IMR-90 (cell line): Measurements from ENCODE around the gene BST1. TPM values are rescaled to one million over a fixed set of nuclear protein-coding genes. Genes with fewer than 3 reads are reported as not detected.

Experiments
- ATAC-seq: fragments of 200-7000 bp; cut with Tn5 transposase; 2 replicates; pipeline ENCODE4 v1.9.1; 2020; ENCODE audit warnings: low read depth, mild to moderate bottlenecking, moderate library complexity
- BruUV-seq: library from RNA; stranded (reverse); fragments of 400-500 nt; replicated peaks from 2 replicates; lab custom pipeline; 2021; lab: Mats Ljungman, UMichigan
- CTCF ChIA-PET: fragments of 300-600 bp; formaldehyde crosslinking; extraction: SDS; loops from one replicate; lab custom pipeline; 2021; ENCODE audit warnings: antibody characterized with exemption; lab: Yijun Ruan, JAX
- POLR2A ChIA-PET: fragments of 300-600 bp; sonication (Branson Sonifier 250); formaldehyde crosslinking; loops from one replicate; lab custom pipeline; 2022; ENCODE audit warnings: antibody characterized with exemption; ENCODE audit not compliant: unreplicated experiment; lab: Charles Lee
- DNase-seq: peaks from one replicate; pipeline ENCODE4 v3.0.0; 2013
- H2AFZ ChIP-seq: replicated peaks from 2 replicates; pipeline ENCODE3; 2013; ENCODE audit warnings: low read length, mild to moderate bottlenecking; ENCODE audit not compliant: poor library complexity
- H2AK5ac ChIP-seq: 2 replicates; pipeline ENCODE4 v1.6.1; 2013; ENCODE audit warnings: low read depth, low read length, inconsistent platforms
- H2AK9ac ChIP-seq: replicated peaks from 2 replicates; pipeline ENCODE3; 2013; ENCODE audit warnings: mild to moderate bottlenecking, low read depth, low read length, moderate library complexity; ENCODE audit not compliant: poor library complexity
- H2BK120ac ChIP-seq: 2 replicates; pipeline ENCODE4 v1.6.1; 2013; ENCODE audit warnings: low read depth, low read length, inconsistent platforms
- H2BK15ac ChIP-seq: 3 replicates; pipeline ENCODE4 v1.6.1; 2013; ENCODE audit warnings: low read depth, low read length, inconsistent platforms
- H2BK20ac ChIP-seq: 2 replicates; pipeline ENCODE4 v1.6.1; 2013; ENCODE audit warnings: low read depth, mild to moderate bottlenecking, inconsistent platforms, low read length, moderate library complexity
- H2BK5ac ChIP-seq: 2 replicates; pipeline ENCODE4 v1.6.1; 2013; ENCODE audit warnings: mild to moderate bottlenecking, low read depth, low read length, inconsistent platforms; ENCODE audit not compliant: poor library complexity, severe bottlenecking
- H3K14ac ChIP-seq: replicated peaks from 2 replicates; pipeline ENCODE4 v1.6.1; 2013; ENCODE audit warnings: low read depth, low read length, inconsistent platforms
- H3K18ac ChIP-seq: 2 replicates; pipeline ENCODE4 v1.6.1; 2013; ENCODE audit warnings: low read depth, low read length, control low read depth
- H3K23ac ChIP-seq: 2 replicates; pipeline ENCODE4 v1.6.1; 2013; ENCODE audit warnings: low read depth, low read length, inconsistent platforms
- H3K27ac ChIP-seq: 2 replicates; pipeline ENCODE4 v1.5.1; 2013; ENCODE audit warnings: mild to moderate bottlenecking, control low read depth, low read length; ENCODE audit not compliant: insufficient read depth
- H3K27me3 ChIP-seq: 2 replicates; pipeline ENCODE4 v1.6.1; 2013; ENCODE audit warnings: low read length; ENCODE audit not compliant: control insufficient read depth, insufficient read depth
- H3K36me3 ChIP-seq: 2 replicates; pipeline ENCODE4 v1.6.1; 2013; ENCODE audit warnings: low read length, mixed read lengths; ENCODE audit not compliant: control insufficient read depth, insufficient read depth
- H3K4ac ChIP-seq: 2 replicates; pipeline ENCODE4 v1.6.1; 2013; ENCODE audit warnings: low read depth, low read length, inconsistent platforms
- H3K4me1 ChIP-seq: 2 replicates; pipeline ENCODE4 v1.6.1; 2013; ENCODE audit warnings: low read length, mixed read lengths; ENCODE audit not compliant: control insufficient read depth, insufficient read depth
- H3K4me2 ChIP-seq: 2 replicates; pipeline ENCODE4 v1.6.1; 2013; ENCODE audit warnings: low read depth, mild to moderate bottlenecking, control low read depth, low read length, moderate library complexity
- H3K4me3 ChIP-seq: 2 replicates; pipeline ENCODE4 v1.5.1; 2013; ENCODE audit warnings: low read depth, mild to moderate bottlenecking, control low read depth, low read length, moderate library complexity; ENCODE audit not compliant: insufficient read depth
- H3K56ac ChIP-seq: 2 replicates; pipeline ENCODE4 v1.6.1; 2013; ENCODE audit warnings: low read length, inconsistent platforms; ENCODE audit not compliant: insufficient read depth; ENCODE audit errors: extremely low read depth
- H3K79me1 ChIP-seq, 2 experiments: 2 replicates each; pipeline ENCODE4 v1.6.1; 2013; ENCODE audit warnings: low read length in 2 of 2, inconsistent platforms in 1 of 2, low read depth in 1 of 2
- H3K9ac ChIP-seq: 2 replicates; pipeline ENCODE4 v1.6.1; 2013; ENCODE audit warnings: low read depth, low read length, control low read depth
- H3K9me1 ChIP-seq: 2 replicates; pipeline ENCODE4 v1.6.1; 2013; ENCODE audit warnings: low read length, inconsistent platforms; ENCODE audit not compliant: insufficient read depth
- H3K9me3 ChIP-seq: 2 replicates; pipeline ENCODE4 v1.6.1; 2013; ENCODE audit warnings: low read length; ENCODE audit not compliant: control insufficient read depth, insufficient read depth
- H4K20me1 ChIP-seq: 2 replicates; pipeline ENCODE4 v1.6.1; 2013; ENCODE audit warnings: low read length, inconsistent platforms; ENCODE audit not compliant: insufficient read depth
- H4K5ac ChIP-seq: 2 replicates; pipeline ENCODE4 v1.6.1; 2013; ENCODE audit warnings: mild to moderate bottlenecking, low read depth, low read length, control low read depth
- H4K8ac ChIP-seq, 2 experiments: 2 replicates each; pipeline ENCODE4 v1.6.1; 2013; ENCODE audit warnings: low read depth in 2 of 2, low read length in 2 of 2, control low read depth in 1 of 2, inconsistent platforms in 1 of 2
- H4K91ac ChIP-seq: 2 replicates; pipeline ENCODE4 v1.6.1; 2013; ENCODE audit warnings: low read depth, low read length, inconsistent platforms; ENCODE audit not compliant: insufficient read depth
- NFE2L2 ChIP-seq: fragments of 150-350 bp; IDR thresholded peaks from 2 replicates; pipeline ENCODE4 v1.6.1; 2016; ENCODE audit warnings: low read depth, mild to moderate bottlenecking, low read length
- RAD21 ChIP-seq: IDR thresholded peaks from 2 replicates; pipeline ENCODE4 v1.6.1; 2012; ENCODE audit warnings: low read length, improper control_type of control experiment
- WGBS, 2 experiments: methylation state at CpG; one replicate each; pipeline versions ENCODE4 v1.1.5 to v1.1.7; 2013; ENCODE audit warnings: missing lambda C conversion rate in 2 of 2; ENCODE audit not compliant: insufficient read length in 1 of 2; ENCODE audit errors: extremely low coverage in 2 of 2; 5-methylcytosine and 5-hydroxymethylcytosine counted together
- dilution Hi-C: fragments of 300-500 bp; cut with HindIII; formaldehyde crosslinking; loops from one replicate; pipeline ENCODE4 v1.14.3; 2018; ENCODE audit warnings: low sequenced_read_pairs; ENCODE audit not compliant: unreplicated experiment
- in situ Hi-C: fragments of 300-500 bp; cut with MboI; formaldehyde crosslinking; loops from 3 replicates; pipeline ENCODE4 v1.14.3; 2019; ENCODE audit warnings: low sequenced_read_pairs, inconsistent platforms, mixed read lengths
- intact Hi-C: fragments of 100-400 bp; cut with micrococcal nuclease; formaldehyde crosslinking; loops from 2 replicates; pipeline ENCODE4 v1.10.0; 2022
- polyA plus RNA-seq, 3 experiments: library from polyadenylated mRNA; depleted of rRNA; stranded (reverse); fragments of >200 nt; gene quantifications; 2 replicates each; pipeline ENCODE4 v1.2.3, GENCODE V29; 2012; ENCODE audit warnings: low replicate concordance in 1 of 3
- total RNA-seq: library from RNA; depleted of rRNA; stranded (reverse); fragments of >200 nt; gene quantifications from 2 replicates; pipeline ENCODE4 v1.2.3, GENCODE V29; 2012

Gene BST1
- total and polyA plus RNA-seq, 2 of the 4 experiments (the other 2 are of a cell fraction) = 6.6 to 11.1 TPM

DNA sequence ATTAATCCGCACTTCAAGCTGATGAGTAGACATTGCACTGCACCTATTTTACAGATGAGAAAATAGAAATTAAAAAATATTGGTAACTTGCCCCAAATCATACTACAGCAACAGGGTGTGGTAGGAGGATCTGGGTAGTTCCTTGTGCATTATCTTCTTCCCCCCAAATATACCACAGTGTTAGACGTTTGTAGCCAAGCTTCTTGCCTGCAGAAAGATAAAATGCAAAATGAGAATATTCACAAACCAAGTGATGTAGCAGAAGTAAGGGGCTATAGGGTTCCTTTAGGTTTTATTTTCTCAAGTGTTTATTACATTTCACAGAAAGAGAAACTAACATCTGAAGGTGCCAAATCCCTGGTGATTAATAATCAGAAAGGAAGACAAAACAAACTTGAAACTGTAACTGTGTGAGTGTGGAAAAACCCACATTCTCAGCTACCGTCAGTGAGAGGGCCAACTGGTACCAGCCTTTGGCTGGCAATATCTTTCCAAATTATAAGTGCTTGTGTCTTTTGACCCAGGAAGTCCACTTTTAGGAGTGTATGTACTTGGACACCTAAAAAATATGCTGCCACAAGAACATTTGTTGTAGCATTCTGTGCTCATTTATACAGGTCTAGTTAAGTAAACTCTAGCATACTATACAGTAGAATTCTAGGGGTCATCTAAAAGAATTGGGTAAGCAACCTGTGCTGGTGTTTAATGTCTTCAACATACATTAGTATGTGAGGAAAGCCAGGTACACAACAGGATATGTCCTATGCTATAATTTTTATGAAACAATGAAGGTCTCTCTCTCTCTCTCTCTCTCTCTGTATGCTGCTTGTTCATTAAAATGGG, 68.6 kb downstream of the BST1 start:
- no peak overlapping the region for H3K9ac ChIP-seq
- H2BK120ac ChIP-seq = no peak overlapping the region
- no peak overlapping the region for H4K5ac ChIP-seq
- H3K79me1 ChIP-seq = no peaks in the 10 kb centered on the region
- WGBS, 2 experiments = no CpG with 5 or more reads among the region's 3 CpGs
- H3K9me3 ChIP-seq = no peaks in the 10 kb centered on the region
- H3K4ac ChIP-seq = no peak overlapping the region
- H4K20me1 ChIP-seq = no peaks in the 10 kb centered on the region
- no peak overlapping the region for H4K91ac ChIP-seq
- intact Hi-C loops (no loop called here), dilution Hi-C loops (no loop called here), in situ Hi-C loops (no loop called here)
- no peak overlapping the region for H2BK20ac ChIP-seq
- H3K36me3 ChIP-seq = no peaks in the 10 kb centered on the region
- H2AK9ac ChIP-seq = no peak overlapping the region
- CTCF ChIA-PET = interaction anchor here (0.8 kb wide), 1 partner anchor 292 kb away, joined by 3 read pairs; no protein-coding TSS in a partner anchor
- TF ChIP-seq RAD21 (no peak), NFE2L2 (no peak)
- no peaks in the 10 kb centered on the region for H3K4me1 ChIP-seq
- ATAC-seq (no peak), DNase-seq (no peak)
- H3K27ac ChIP-seq = no peak overlapping the region
- H2AFZ ChIP-seq = no peak overlapping the region
- no peak overlapping the region for H3K4me2 ChIP-seq
- no peaks in the 10 kb centered on the region for H3K9me1 ChIP-seq
- BruUV-seq = no TSS peak
- H3K4me3 ChIP-seq = no peak overlapping the region
- H2BK15ac ChIP-seq = no peak overlapping the region
- H2BK5ac ChIP-seq = no peak overlapping the region
- POLR2A ChIA-PET = no interaction called here
- H4K8ac ChIP-seq = no peak overlapping the region
- no peak overlapping the region for H3K14ac ChIP-seq
- H2AK5ac ChIP-seq = no peak overlapping the region
- H3K56ac ChIP-seq = no peak overlapping the region
- H3K27me3 ChIP-seq = peaks cover 40% of the 10 kb centered on the region
- no peak overlapping the region for H3K23ac ChIP-seq
- no peak overlapping the region for H3K18ac ChIP-seq
